GM18519 (cell line): ENCODE data around the gene NEAT1.

Experiments
- ATAC-seq: cut with Tn5 transposase; IDR thresholded peaks from one replicate; pipeline ENCODE4 v1.9.1; 2021; ENCODE audit warnings: mild to moderate bottlenecking, moderate library complexity; ENCODE audit not compliant: unreplicated experiment, low FRiP score

NEAT1 gene

DNA sequence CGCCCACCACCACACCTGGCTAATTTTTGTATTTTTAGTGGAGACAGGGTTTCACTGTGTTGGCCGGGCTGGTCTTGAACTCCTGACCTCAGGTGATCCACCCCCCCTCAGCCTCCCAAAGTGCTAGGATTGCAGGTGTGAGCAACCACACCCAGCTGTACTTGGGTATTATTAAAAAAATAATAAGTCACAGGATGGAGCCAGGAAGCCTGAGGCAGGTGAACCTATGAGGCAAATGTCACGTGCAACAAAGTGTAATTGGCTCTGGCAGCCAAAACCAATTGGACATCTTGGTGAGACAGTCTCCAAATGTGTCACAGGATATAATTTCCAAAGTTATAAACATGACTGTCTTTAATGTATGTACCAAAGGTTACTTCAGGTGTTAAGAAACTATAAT lies 52.3 kb downstream of the NEAT1 start:
- ATAC-seq: no peak

DNA sequence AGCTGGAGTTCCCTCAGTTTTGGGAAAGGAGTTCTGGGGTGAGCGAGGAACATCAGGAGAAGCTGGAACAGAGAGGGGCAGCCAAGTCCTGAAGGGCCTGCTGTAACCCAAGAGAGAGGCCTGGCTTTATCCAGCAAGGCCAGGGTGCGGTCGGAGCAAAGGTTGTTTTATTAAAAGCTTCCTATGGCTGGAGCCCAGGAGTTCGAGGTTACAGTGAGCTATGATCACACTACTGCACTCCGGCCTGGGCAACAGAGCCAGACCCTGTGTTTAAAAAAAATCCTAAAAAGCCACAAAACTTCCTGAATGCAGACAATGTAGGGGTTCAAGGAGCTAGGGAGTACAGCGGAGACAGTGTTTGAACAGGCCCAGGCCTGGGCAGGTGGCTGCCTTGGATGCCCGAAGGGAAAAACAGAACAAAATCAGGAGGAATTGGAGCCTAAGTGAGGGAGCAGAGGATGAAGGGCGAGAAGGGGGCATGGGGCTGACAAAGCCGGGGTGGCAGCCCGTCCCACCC lies 54.1 kb downstream of the NEAT1 start:
- no peak for ATAC-seq

GRCh38 chr11:65477149-65477965 lies 54.8 kb downstream of the NEAT1 start:
- peak; percentile 53 for ATAC-seq

- no peak for ATAC-seq
Measured at GRCh38 chr11:65478388-65479183, 56.0 kb downstream of the NEAT1 start.

DNA sequence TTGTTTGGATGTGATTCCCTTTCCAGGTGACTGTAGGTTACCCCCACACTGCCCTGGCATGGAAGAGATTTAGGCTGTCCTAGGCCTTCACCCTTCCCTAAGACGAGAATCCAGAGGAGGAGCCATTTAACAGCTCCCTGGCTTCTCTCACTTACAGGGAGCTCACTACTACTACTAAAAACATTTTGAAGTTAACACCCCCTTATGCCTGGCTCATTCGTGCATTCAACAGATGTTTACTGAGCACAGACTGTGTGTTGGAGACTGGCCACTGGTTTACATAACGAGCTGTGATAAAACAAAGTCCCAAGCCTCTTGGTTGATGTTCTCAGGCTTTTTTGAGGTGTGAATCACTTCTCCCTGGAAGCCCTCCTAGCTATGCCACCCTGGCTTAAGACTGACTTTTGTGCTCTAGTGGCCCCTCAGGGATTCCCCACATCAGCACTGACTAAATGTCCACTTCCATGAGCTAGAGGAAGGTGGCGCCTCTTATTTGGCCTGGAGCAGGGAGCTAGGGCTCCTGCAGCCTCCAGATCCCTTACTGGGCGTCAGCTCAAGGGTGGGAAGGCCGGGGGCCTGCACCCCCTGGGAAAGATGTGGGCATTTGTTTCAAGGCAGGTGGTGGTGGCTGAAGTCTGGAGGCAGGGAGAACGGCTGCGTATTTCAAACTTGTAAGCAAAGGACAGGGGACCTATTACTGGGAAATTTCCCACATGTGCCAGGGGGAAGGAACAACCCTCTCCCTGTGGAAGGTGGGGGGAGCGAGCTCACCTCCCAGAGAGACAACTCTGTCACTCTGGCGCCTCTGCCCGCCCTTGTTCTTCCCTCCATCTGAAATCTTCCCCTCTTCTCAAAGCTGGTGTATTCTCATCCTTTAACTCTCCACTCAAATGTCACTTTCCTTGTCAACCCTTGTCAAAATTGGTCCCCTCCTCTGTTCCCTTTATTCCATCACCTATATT lies 56.9 kb downstream of the NEAT1 start:
- ATAC-seq: no peak

- ATAC-seq: no peak
Measured at GRCh38 chr11:65482306-65482850, 59.8 kb downstream of the NEAT1 start.

DNA sequence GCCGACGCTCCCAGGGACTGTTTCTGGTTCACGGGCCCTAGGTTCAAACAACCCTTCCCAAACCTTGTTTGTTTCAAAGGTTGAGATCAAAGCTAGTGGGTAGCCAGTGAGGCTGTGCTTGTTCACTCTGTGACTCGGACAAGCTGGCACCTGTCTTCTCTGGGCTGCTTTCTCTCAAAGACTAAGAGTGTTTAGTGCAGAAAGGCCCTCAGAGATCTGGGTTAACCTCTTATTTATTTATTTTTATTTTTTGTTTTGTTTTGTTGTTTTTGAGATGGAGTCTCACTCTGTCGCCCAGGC lies 63.3 kb downstream of the NEAT1 start:
- ATAC-seq: no peak

DNA sequence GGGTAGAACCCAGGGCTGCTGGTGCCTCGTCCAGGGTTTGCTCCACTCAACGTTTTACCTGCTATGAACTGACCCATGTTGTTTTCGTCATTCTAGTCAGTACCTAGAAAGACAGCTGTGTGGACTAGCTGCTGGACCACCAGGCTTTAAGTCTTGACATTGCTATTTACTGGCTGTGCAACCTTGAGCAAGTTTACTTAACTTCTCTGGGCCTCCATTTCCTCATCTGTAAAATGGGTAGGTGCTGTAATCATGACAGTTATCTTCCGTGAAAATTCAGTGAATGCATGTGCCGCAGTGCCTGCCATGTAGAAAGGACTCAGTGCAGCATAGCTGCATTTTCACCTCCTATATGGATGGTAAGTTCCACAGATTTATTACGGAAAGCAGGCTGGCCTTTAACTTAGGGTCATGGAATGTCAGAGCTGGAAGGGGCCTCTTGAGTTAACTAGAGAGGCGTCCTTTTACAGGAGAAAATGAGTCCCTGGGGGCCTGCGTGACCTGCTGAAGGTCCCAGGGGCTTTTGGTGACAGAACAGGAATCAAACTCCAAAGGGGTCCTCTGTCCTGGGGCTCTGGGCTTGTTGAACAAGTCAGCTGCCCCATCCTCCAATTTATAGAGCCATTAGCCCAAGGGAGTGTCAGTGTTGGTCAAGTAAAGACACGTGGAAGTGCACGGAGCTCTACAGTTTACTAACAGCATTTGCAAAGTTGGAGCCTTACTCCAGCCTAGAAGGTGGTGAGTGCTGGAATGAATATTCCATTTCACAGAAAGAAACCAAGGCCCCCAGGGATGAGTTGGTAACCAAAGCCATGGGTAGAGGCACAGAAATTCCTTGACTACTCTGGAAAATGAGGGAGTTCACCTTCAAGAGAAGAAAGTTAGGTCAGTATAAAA lies 64.2 kb downstream of the NEAT1 start:
- ATAC-seq: no peak

DNA sequence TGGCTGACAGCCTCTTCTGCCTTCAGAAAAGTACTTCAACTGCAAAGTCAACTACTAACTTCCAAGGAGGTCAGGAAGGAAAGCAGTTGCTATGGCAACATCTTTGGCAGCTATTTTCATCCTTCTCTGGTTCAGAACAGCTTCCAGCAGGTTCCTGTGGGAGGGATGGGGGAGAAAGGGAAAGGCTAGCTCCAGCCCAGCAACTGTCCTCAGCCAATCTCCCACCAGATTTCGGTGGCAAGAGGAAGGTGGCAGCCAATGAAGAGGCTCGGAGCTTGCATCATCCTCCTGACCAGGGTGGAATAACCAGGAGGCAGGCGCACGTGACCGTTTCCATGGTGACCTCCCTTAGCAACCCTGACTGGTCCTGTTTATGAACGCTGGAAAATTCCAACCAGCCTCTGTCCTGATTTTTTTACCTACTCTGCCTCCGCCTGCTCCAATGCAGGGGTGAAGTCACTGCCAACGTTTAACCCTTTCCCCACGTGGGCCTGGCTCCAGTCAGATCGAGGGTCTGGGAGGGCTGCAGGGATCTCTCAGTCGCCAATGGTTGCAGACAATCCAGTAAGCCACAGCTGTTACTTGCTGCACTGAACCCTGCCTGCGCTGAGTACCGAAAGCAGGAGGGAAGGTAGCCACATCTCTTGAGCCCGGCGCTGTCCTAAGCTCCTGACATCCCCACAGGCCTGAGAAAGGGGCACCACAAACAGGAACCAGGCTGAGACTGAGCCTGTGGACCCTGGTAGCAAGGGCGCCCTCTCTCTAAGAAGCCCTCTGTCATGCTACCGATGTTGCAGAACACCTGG lies 65.1 kb downstream of the NEAT1 start:
- ATAC-seq: no peak

DNA sequence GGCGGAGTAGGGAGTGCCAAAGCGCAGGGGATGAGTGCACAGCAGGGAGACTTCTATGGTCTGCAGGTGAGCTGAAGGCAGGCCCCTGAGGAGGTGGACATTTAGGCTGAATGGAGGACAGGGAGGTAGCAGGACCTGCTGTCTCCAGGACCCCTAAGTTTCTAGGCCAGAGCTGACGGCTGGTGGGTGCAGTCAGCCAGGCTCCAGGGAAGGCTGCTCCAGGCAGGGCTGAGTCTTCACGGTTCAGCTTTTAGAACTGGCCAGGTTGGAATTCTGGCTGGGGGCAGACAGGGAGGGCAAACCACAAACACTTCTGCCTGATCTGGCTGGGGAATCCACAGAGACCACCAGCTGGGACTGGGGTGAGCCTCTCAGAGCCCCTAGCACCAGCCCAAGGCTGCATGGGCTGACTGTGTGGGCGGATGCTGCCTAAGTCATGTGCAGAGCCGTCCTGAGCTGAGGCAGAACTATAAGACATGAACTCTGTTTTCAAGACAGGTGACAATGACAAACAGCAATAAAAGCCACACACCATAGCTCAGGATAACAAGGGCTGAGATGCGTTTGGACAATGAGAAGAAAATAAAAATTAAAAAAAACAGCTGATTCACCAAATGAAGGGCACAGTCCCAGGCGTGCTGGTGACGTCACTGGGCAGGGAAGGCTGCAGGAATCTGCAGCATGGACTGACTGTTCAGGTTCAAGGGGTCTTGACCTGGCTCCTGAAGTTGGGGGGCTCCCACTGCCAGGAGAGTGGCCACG lies 65.9 kb downstream of the NEAT1 start:
- ATAC-seq: no peak

DNA sequence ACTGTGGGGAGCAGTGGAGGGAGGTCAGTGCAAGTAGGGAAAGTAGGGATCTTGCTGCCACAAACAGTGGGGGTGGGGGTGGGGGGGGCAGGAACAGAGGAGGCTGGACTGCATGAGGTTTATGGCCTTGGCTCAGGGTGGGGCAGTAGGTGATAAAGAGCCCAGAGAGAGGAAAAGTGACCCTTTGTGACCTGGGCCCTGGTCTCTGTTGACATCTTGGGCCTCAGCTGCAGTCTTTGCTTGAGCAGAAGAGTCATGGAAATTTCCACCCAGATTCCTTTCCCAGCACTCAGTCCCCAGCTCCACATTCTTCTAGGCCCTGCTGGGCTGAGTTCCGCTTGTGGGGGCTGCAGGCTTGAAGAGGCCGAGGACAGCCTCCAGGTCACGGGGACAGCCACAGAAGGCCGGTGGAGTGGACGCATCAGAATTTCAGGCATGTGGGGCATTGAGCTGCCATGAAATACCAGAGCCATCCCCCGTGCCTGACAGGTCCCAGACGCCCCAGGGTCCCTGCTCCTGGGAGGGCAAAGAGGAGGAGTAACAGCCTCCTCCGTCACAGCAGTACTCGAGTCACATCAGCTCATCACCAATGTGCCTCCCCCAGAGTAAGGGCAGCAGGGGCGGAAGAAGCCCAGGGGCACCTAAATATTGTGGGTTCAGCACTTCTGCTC lies 66.6 kb downstream of the NEAT1 start:
- ATAC-seq: no peak

DNA sequence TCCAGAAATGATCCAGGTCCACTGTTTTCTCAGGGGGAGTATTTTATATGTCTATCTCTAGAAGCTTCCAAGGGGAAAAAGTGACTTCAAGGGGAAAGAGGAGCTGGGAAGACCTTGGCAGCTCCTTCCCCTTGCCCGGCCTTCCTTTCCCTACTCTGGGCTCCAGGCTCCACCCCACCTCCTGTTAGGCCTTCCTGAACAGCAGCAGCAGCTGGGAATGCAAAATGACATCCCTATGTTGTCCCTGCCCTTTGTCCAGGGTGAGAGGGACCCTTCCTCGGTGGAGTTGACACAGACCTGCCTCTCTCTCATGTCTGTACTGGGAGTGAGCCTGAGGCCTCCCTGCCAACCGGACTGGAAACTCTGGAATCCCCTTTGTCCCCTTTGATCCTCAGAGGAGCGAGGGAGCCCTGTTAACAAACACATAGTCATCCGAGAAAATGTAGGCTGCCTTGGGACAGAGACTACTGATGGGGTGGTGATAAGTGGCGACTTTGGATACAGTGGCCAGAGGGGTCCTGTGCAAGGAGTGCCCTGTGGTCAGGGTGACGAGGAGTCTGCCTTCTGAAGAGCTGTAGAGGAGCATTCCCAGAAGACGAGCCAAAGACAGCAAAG lies 67.2 kb downstream of the NEAT1 start:
- ATAC-seq: no peak

DNA sequence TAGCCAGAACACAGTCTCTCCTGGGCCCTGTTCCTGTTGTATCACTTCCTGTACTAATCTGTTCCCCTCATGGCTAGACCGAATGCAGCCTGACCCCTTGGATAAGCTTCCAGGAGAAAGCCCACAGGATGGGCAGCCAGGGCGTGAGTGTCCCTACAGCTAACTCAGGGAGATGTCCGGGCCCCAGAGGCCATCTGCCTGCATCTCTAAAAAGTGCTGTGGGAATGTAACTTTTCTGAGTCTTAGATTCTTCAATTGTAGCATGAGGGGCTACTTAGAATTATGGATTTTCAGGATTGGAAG lies 68.5 kb downstream of the NEAT1 start:
- no peak for ATAC-seq

DNA sequence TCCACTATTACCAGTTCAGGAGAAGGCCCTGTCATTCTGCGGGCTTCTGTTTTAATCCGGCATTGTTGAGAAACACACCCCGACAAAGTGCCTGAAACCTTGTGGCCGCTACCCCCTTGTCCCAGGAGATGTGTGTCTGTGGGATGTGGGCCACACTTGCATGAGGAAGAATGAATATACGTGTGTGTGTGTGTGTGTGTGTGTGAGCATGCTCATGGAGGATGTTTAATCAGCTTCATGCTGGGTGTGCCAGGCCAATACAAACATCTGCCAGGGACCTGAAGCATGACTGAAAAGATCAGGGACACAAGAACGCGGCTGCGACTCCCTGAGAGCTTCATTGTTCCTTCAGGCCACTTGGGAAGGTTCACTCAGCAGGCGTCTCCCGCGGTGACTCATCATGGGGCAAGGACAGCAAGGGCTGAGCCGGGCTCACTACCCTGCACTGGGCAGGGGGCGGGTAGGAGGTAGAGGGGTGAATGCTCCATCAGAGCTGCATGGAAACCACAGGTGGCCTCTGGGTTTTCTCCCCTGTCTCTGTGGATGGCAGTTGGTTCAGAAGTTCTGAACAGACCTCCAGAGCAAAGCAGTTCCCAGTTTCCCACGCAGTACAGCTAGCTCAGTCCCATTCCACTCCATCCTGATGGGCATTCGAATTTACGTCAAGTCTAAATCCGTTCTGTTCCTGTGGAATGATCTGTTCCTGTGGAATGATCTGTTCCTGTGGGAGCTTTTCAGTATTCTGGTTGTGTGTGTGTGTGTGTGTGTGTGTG lies 69.2 kb downstream of the NEAT1 start:
- no peak for ATAC-seq

DNA sequence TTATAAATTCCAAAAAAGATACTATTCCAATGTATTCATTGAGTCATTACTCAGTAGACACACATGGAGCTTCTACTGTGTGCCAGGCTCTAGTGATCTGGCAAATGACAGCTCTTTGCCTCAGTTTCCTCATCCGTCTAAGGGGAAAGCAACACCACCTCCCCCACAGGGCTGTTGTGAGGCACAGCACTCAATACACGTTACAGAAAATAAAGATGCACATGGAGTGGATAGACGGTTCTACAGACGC lies 69.7 kb downstream of the NEAT1 start:
- no peak for ATAC-seq

DNA sequence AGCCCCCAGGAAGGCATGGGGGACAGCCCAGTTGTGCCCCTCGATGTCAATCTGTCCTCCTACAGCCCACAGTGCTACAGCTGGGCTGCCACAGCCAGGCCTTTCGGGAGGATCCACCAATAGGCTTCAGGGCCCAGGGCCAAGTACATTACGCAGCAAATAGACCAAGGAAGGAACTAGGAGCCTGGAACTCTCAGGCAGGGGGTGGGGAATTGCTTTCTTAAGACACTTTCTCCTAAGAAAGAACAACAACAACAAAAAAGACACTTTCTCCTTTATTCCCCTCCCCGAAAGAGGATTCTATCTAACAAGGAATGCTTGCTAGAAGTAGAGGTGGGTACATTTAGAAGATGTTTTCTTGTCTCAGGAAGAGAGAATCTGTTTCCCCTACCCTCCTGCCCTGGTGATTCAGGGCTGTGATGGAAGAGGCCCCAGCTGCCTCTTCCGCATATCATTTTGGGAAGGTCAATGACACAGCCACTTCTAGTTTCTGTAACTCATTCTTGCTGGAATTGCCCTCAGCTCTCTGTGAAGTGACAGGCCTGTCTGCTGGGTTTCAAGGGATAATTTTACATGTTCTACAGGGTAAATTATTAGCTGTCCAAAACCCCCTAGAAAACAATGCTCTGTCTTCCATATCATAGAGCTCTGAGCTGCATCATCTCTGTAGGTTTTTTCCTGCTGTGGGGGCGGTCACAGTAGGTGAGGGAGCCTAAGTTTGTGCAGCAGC lies 70.2 kb downstream of the NEAT1 start:
- ATAC-seq: no peak
